GM18858 (cell line): ENCODE measurements around the gene AURKAIP1.

Source experiments
- ATAC-seq: cut with Tn5 transposase; IDR thresholded peaks from one replicate; pipeline ENCODE4 v1.9.1; 2021; ENCODE audit not compliant: unreplicated experiment

The AURKAIP1 gene

GRCh38 chr1:1361982-1362423 is 13.0 kb downstream of the AURKAIP1 start:
- ATAC-seq, result no peak

- ATAC-seq, result no peak
These were observed 13.6 kb downstream of the AURKAIP1 start for GRCh38 chr1:1361233-1361981.

GRCh38 chr1:1360506-1361169 is 14.4 kb downstream of the AURKAIP1 start:
- no peak for ATAC-seq

GRCh38 chr1:1359664-1360468 is 15.1 kb downstream of the AURKAIP1 start:
- ATAC-seq, result no peak

- ATAC-seq, result no peak
These were observed 15.7 kb downstream of the AURKAIP1 start for GRCh38 chr1:1359308-1359663.

- no peak for ATAC-seq
These were observed 16.4 kb downstream of the AURKAIP1 start, which contains the start of gene MXRA8 for GRCh38 chr1:1358433-1359271. Gene MXRA8, minus strand, starts transcription at chr1:1358555. Its CDS starts 51 bp downstream, at chr1:1358504.

- ATAC-seq, result no peak
These were observed 17.1 kb downstream of the AURKAIP1 start for GRCh38 chr1:1357871-1358432.

GRCh38 chr1:1356796-1357401 is 18.1 kb downstream of the AURKAIP1 start:
- no peak for ATAC-seq

GRCh38 chr1:1356166-1356795 is 18.7 kb downstream of the AURKAIP1 start:
- ATAC-seq, result no peak

- ATAC-seq, result no peak
These were observed 19.6 kb downstream of the AURKAIP1 start for GRCh38 chr1:1355416-1355815.

GRCh38 chr1:1354271-1355247 is 20.4 kb downstream of the AURKAIP1 start:
- ATAC-seq, result no peak

GRCh38 chr1:1353389-1354151 is 21.4 kb downstream of the AURKAIP1 start:
- ATAC-seq, result no peak

- ATAC-seq, result no peak
These were observed 22.1 kb downstream of the AURKAIP1 start for GRCh38 chr1:1352786-1353388.

- ATAC-seq, result no peak
These were observed 23.2 kb downstream of the AURKAIP1 start for GRCh38 chr1:1351511-1352427.

- ATAC-seq, result no peak
These were observed 25.6 kb downstream of the AURKAIP1 start, which contains the start of gene DVL1 for GRCh38 chr1:1349256-1350012. Gene DVL1, minus strand, starts transcription at chr1:1349418. Its CDS starts 353 bp downstream, at chr1:1349065.
